Testis (tissue), 2 donors: ENCODE results near the gene MMD2.

Experiments used
- POLR2A ChIP-seq: fragments of 450-650 bp; IDR thresholded peaks from one replicate; pipeline ENCODE4 v1.6.1; 2017; ENCODE audit warnings: antibody characterized with exemption, mild to moderate bottlenecking, moderate library complexity
- TF ChIP-seq, protein P1 (sequence below), 3 experiments: fragments of 450-650 bp in 2 of 3; fragments of 200-600 bp in 1 of 3; sonication (generic) in 1 of 3; IDR thresholded peaks; one replicate each; pipeline ENCODE4 v1.5.1; 2016 to 2019; ENCODE audit warnings: antibody characterized with exemption in 3 of 3, mild to moderate bottlenecking in 2 of 3, moderate library complexity in 1 of 3

DNA sequence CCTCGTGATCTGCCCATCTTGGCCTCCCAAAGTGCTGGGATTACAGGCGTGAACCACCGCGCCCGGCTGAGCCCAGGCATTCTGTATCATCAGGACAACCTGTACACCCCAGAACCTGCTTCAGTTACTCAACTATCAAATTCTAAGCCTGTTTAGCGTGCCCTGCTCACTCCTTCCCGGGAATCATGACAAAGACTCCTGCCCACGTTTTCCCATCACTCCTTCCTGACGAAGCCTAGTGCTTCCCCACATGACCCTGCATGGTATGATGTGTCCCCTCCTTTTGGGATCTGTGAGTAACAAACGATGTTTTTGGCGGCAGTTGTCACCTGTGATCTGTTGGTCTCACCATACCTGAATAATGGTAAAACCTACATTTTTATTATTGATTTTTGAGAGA, 63.2 kb downstream of the MMD2 start:
- TF ChIP-seq POLR2A: no peak
- TF ChIP-seq, protein P1, sequence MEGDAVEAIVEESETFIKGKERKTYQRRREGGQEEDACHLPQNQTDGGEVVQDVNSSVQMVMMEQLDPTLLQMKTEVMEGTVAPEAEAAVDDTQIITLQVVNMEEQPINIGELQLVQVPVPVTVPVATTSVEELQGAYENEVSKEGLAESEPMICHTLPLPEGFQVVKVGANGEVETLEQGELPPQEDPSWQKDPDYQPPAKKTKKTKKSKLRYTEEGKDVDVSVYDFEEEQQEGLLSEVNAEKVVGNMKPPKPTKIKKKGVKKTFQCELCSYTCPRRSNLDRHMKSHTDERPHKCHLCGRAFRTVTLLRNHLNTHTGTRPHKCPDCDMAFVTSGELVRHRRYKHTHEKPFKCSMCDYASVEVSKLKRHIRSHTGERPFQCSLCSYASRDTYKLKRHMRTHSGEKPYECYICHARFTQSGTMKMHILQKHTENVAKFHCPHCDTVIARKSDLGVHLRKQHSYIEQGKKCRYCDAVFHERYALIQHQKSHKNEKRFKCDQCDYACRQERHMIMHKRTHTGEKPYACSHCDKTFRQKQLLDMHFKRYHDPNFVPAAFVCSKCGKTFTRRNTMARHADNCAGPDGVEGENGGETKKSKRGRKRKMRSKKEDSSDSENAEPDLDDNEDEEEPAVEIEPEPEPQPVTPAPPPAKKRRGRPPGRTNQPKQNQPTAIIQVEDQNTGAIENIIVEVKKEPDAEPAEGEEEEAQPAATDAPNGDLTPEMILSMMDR (IDR thresholded peaks at IDR 0.05): no peak
